ENCODE measurements around the gene FUT1.
"Not testable (repeated sequence)": the region's sequence is repeated elsewhere in the genome, so short reads cannot be mapped to it uniquely, and the experiment has no call there.

Gene FUT1

DNA sequence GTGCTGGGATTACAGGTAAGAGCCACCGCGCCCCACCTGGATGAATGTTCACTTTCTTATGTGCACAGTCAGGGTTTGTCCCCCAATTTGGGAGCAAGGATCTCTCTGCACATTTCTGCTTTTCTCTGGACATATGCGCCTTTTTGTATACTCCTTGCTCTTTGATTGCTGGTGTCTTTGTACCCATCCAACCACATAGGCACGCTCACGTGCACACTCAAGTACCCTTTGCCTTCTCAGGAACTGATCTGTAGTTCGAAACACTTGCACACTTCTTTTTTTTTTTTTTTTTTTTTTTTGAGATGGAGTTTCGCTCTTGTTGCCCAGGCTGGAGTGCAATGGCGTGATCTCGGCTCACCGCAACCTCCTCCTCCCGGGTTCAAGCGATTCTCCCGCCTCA, 34.3 kb downstream of the FUT1 start:
- not testable (repeated sequence) for DNase-seq (ENCODE audit: low read depth, low spot score)

- peak; percentile 39 for DNase-seq (ENCODE audit: low read depth, low spot score)
Measured at GRCh38 chr19:48716562-48717291, 35.7 kb downstream of the FUT1 start.

DNA sequence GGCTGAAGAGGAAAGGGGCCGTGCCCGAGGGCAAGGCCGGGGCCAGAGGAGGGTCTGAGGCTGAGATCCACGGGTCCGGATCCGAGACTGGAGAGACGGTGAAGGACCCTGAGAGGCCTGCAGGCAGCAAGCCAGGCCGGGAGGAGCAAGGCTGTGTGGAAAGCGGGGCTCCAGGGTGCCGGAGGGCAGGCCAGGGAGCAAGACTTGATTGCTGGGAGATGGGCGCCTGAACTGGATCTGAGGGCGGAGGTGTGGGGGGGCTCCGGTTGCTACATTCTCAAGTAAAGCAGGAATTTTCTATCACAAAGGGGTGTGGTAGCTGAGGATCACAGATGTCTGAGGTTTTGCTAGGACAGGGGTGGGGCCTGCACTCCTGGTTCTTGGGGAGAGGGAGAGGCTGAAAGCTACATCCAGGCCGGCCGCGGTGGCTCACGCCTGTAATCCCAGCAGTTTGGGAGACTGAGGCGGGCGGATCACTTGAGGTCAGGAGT, 36.7 kb downstream of the FUT1 start:
- no peak for DNase-seq (ENCODE audit: low read depth, low spot score)

DNA sequence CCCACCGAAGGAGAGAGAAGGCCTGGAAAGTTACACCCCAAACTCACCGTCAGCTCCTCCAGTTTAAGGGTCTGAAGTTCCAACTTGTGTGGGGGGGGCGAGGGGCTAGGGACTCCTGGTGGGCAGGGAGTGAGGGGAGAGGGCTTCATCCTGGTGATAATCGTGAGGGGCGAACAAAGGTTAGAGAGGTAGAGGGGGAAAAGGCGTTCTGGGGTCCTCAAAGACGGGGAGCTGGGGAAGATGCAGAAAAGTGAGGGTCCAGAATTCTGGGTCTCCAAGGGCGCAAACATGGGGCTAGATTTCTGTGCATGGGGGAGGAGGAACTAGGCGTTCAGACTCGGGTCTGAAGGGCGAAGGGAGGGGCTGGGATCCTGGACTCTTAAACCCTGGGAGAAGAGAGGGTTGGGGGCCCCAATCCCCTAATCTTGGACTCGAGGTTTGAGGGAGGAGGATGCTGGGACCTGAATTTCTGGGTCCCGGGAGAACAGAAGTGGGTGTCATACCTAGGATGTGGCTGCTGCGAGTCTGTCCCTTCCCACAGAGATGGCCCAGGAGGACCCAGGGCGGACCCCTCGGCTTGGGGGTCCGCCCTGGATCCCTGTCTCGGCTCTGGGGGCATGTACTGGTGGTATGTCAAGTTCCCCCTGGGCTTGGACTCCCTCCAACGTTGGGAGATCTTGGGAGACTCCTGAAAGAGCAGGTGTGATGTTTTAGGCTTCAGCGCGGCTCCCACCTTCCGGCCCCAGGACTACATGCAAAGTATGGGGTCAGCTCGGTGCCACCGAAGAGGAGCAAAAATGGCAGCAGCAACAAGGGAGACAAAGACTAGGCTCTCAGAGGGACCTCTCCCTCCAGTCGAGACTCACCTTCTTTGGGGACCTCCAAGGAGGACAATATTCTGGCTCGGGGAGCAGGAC, 37.4 kb downstream of the FUT1 start:
- DNase-seq (ENCODE audit: low read depth, low spot score), result no peak

DNA sequence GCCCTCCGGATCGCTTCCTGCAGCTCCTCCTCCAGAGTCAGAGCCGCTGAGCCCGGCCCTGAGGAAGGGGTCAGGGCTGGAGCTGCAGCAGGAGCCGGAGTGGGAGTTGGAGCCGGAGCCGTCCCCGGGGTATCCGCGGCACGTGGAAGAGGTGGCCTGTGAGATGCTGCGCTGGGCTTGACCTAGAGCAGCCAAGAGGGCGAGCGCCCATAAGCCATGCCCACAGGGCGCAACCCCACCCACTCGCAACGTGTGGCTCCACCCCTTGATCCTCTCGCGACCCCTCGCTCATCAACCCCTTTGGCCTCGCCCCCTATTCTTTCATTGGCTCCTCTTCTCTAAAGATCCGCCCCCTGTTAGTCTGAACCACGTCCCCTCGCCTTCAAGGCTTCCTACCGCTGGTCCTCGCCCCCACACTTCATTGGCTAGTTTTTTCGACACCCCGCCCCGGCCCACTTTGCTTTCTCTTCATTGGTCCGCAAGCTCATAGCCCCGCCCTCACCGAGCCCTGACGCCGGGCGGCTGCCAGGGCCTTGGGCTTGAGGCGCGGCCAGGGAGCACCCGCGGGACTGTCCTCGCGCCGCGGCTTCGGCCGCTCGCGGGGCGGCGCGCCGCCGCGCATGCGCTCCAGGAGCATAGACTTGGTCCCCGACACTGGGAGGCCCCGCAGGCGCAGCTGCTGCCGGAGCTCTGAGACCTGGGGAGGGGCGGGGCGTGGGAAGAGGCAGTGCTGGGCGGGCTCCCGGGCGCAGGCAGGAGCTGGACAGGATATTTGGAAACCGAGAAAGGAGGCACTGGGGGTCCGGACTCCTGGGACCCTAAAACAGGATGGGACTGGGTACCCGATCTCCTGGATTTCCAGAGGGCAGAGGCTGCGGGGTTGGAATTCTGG, 38.3 kb downstream of the FUT1 start:
- DNase-seq (ENCODE audit: low read depth, low spot score), result peak; percentile 100

DNA sequence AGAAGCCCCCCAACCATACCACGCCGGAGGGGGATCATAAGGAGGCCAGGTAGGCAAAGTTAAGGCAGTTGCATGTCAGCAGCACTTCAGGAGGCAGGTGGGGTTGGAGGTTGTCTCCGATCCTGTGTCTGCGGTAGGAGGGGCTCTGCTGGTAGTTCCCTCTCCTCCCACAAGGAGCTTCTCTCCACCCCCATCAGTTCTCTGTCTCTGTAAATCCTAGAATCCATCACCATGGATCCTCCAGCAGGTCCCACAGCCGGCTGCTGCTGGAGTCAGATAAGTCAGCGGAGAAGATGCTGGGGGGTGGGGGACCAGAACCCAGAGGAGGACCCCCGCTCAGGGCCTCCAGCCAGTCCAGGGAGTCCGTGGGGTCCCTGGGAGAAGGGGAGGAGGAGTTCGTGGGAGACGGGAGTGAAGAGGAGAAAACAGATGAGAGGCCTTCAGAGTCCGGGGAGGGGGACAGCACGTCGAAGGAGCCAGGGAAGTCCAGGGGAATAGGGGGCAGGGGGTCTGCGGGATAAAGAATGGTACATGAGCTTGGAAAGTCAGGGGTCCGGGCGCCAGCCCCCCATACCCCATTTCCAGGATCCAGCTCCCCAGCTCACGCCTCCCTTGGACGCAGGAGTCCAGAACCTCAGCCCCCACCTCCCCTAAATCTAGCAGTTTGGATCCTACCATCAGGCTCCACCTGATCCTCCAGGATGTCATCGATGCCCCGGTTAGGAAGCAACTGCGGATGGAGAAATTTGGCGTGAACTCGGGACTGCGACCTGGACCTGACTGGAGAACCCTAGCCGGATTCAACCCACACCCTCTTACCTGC, 39.2 kb downstream of the FUT1 start:
- DNase-seq (ENCODE audit: low read depth, low spot score), result peak; percentile 82

DNA sequence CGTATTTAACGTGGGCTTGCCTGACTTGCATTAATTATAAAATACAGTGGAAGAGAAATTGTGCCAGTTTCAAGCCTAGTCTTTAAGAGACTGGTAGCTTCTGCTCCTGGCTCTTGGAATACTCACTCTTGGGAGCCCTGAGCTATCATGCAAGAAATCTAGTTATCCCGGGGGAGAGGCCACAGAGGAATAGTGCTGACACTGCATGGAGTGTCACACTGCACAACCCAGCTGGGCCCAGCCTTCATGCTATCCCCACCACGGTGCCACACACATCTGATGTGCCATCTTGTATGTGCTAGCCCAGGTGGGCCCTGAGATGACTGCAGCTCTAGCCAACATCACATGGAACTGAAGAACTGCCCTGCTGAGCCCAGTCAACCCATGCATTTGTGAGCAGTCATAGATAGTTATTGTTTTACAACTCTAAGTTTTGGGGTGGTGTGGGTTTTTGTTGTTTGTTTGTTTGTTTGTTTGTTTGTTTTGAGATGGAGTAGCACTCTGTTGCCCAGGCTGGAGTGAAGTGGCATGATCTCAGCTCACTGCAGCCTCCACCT, 41.3 kb downstream of the FUT1 start:
- no peak for DNase-seq (ENCODE audit: low read depth, low spot score)

DNA sequence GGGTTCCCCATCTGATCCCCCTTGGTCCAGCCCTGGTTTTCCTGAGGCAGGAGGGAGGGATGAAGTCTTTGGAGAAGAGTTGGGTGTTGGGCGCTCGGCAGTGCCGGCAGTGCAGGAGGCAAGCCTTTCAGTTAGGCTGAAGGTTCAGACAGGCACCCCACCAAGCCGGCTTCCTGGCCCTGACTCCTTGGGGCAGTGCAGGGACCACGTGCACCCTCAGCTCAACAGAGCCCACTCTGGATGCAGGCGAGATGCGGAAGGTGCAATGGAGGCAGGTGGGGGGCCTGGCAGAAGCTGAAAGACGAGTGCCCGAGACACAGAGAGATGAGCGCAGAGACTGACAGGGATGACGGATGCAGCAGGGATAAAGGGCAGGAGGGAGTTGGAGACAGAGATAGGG, 44.0 kb downstream of the FUT1 start:
- no peak for DNase-seq (ENCODE audit: low read depth, low spot score)

- DNase-seq (ENCODE audit: low read depth, low spot score), result no peak
Measured at GRCh38 chr19:48705431-48705830, 47.0 kb downstream of the FUT1 start.

GRCh38 chr19:48703316-48703715, 49.1 kb downstream of the FUT1 start:
- DNase-seq (ENCODE audit: low read depth, low spot score), result no peak

GRCh38 chr19:48702701-48703100, 49.7 kb downstream of the FUT1 start:
- no peak for DNase-seq (ENCODE audit: low read depth, low spot score)

- DNase-seq (ENCODE audit: low read depth, low spot score), result no peak
Measured at GRCh38 chr19:48698046-48698445, 54.4 kb downstream of the FUT1 start.

Measured in ELF-1 (cell line).